ENCODE results near the gene PKP2.

The PKP2 gene

GRCh38 chr12:32896432-32897280 is at the start of gene PKP2:
TSS of gene PKP2 (minus strand) at chr12:32896777. CDS start at chr12:32896731, 46 bp downstream.
- DNase-seq = peak; percentile 93

GRCh38 chr12:32944195-32944594 is 47.6 kb upstream of the PKP2 start:
- peak; percentile 51 for DNase-seq

- no peak for DNase-seq
Observed at GRCh38 chr12:32939801-32940200, 43.2 kb upstream of the PKP2 start.

DNA sequence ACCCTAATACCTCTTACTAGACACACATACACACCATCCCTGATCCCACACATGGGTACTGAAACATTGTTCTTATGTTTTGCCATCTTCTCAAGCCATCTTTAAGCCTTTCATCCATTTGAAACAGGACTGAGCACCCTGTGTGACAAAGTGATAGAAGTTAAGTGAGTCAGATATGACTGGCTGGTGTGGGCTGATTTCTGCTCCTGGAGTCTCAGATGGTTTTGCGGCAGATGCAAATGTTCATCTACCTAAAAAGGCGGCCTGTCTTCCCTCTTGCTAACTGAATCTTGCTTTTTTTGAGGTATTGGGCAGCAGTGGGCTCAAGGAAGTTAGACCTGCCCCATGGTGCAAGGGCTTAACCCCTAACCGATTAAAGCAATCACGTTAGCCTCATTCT is 30.4 kb upstream of the PKP2 start:
- DNase-seq = no peak

GRCh38 chr12:32926356-32926755 is 29.8 kb upstream of the PKP2 start:
- no peak for DNase-seq

- DNase-seq = no peak
Observed at GRCh38 chr12:32922546-32923297, 26.1 kb upstream of the PKP2 start.

DNA sequence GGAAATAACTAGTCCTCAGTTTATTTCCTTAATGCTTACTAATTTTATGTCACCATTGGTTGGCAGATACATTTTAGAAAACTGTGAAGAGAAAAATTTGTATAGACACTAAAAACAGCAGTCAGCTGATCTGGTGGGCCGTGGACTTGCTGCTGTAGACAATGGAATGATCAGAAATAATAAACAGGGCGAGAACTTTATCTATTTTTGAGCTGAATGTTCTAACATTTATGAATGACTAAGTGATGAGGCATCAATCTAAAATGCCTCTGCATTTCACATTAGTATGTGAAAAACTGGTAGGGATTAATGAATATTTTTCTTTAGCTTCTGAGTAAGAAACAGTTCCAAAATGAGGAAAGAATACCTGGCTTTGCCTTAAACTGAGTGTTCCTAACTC is 24.8 kb upstream of the PKP2 start:
- DNase-seq = no peak

DNA sequence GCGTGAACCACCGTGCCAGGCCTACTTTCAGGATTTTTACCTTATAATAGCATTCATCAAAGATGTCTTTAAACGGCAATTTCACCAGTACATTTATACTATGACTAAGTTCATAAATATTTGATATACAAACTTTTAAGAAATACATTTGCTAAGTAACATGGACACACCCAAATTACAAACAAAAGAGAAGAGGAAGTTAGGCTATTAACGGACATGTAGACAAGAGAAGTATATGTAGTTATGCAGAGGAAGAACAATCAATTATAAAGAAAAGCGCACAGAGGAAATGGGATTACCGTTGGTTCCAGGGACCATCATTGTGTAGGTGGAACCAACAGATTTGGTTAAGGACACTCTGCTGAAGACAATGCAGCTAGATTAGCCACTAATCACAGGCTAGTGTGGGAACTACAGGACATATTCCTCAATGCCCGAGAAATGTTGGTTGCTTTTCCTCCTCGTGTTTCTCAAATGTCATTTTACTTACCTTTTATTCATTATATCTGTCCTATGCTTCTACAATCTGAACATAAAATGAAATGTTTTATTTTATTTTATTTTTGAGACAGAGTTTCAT is 24.0 kb upstream of the PKP2 start:
- DNase-seq = no peak

DNA sequence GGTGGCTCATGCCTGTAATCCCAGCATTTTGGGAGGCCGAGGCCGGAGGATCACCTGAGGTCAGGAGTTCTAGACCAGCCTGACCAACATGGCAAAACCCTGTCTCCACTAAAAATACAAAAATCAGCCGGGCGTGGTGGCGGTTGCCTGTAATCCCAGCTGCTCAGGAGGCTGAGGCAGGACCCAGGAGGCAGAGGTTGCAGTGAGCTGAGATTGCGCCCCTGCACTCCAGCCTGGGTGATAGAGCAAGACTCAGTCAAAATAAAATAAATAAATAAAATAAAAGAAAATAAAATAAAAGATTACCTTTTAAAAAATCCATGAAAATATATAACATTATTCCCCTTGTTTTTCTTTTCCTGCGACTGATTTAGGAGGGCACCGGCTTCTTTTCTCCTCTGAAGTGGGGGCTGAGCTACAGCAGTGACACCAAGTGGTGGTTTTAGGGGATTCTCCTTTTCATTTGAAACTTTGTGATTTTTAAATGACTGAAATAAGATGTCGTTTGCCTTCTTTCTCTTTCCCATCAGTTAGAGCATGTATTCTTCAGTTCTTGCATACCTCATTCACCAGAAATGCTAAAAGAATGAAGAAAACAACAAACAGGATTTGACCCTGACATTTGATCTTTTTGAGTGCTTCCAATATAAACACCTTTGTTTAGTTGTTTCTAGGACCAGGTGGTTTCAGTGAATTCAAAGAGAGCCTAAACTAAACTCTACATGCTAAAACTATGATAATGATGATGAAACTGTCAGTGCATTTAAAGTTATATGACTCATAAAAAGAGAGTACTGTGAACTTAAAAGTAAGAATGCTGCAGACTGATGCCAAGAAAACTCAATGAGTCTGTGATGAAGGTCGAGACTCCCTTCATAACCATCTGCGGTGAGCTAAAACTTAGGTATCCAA is 22.6 kb upstream of the PKP2 start:
- peak; percentile 10 for DNase-seq

DNA sequence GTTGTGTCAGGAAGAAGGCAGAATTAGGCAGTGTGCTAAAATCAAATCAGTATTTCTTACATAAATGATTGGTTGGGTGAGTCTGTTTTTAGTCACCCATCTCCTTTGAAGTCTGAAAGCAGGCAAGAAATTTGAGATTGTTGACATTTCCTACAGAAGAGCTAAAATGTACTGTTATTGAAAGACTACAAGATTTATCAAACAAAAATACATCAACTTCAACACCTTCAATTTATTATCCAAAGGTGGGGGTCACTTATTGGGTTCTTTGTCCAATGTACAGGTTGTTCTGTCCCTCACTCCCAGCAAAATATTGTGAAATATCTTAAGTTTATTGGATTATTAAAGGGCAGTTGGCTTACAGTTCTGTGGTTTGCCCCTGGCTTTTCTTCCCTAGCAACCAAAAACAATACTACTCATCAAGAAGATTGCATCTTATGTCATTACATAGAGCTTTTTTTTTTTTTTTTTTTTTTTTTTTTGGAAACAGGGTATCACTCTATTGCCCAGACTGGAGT is 20.6 kb upstream of the PKP2 start:
- DNase-seq = no peak

DNA sequence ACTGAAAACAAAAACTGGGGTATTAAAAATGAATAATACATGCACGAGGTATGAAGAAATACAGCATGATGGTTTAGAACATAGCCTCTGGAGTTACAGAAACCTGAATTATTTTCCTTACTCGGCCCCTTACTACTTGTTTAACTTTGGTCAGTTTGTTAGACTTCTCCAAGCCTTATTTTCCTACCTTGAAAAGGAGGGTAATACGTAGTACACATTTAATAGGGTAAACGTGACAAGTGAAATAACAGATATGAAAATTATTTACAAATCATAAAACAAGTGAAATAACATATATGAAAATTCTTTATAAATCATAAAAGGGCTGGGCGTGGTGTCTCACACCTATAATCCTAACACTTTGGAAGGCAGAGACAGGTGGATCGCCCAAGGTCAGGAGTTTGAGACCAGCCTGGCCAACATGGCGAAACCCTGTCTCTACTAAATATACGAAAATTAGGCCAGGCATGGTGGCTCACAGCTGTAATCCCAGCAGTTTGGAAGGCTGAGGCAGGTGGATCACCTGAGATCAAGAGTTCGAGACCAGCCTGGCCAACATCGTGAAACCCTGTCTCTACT is 11.4 kb upstream of the PKP2 start:
- no peak for DNase-seq

- DNase-seq = no peak
Observed at GRCh38 chr12:32907166-32907565, 10.6 kb upstream of the PKP2 start.

DNA sequence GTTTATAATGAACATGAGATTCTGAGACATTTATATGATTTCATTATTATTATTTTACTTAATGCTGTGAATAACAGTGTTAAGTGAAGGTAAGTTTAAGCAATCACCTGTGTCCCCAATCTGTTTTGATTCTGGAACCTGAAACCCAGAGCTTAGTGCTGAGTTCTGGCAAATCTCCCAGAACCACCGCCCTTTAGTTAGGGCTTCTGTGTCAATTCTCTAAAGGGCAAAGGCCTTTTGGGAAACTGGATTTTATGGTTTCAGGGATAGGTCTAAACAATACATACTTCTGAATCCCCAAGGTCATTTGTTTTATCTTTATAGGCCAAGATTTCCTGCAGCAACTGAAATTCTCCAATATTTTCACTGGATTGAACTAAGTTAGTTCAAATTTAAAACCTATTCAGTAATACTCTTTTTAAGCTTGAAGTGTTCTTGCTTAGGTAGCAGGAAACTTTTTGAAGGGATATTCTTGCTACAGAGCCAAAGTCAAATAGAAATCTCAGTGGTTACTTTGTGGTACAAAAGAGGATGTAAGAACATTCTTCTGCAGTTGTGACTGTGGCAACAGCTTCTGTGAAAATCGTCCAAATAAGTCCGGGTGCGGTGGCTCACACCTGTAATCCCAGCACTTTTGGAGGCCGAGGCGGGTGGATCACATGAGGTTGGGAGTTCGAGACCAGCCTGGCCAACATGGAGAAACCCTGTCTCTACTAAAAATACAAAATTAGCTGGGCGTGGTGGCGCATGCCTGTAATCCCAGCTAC is 10.0 kb upstream of the PKP2 start:
- peak; percentile 33 for DNase-seq

DNA sequence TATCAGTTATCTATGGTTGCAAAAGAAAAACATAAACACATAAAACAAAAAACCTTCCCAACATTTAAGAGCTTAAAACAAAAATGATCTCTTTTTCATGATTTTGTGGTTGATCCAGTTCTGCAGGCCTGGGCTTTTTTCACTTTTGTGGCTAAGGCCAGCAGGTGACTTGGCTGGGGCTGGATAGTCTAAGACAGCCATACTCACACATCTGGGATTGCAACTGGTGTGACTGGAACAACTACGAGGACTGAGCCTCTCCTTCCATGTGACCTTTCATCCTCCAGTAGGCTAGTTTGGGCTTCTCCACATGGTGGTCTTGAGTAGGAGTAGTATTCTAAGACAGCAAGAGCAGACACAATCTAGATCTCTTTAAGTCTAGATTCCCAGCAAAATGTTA is 7.2 kb upstream of the PKP2 start:
- DNase-seq = no peak

GRCh38 chr12:32903318-32903717 is 6.7 kb upstream of the PKP2 start:
- DNase-seq = no peak

- no peak for DNase-seq
Observed at GRCh38 chr12:32902287-32902997, 5.9 kb upstream of the PKP2 start.

DNA sequence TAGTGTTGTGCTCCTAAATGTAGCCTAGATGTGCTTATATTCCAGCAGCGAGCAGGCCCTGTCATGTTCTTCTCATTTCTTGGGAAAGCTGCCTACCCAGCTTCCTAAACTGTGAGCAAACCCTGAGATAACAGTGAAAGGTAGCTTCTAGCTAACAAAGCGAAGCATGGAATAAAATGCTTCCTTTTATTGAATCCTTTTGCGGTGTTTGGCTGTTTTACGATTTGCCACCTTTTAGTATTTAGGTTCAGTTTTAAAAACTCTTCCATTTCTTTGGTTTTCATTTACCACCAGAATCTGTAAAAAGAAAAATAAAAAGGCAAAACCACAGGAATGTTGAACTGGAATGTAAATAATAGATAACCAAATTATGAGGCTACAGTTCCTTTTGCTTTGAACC is 5.0 kb upstream of the PKP2 start:
- DNase-seq = no peak

- DNase-seq = peak; percentile 72
Observed at GRCh38 chr12:32897687-32898573, 1.4 kb upstream of the PKP2 start.

DNA sequence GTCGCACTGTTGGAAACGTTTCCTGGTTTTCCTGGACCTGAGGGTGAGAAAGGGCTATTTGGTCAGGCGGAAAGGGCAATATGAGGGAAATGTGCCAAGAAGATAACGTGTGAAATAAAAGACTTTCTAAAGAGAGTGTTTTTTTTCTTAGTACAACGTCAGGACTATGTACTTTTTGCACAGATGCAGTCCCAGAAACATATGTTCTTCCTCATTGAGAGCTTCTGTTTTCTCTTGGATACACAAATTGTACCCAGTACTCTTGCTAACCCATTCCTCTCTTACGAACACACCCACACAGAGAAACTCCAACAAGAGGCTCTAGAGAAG is 669 bp upstream of the PKP2 start:
- no peak for DNase-seq

All from NCI-H2029 treated with DMSO at 0.1 percent for 48 hours (cell line).